H9 (cell line): ENCODE measurements around the gene SLC38A11. TPM values are rescaled to one million over a fixed set of nuclear protein-coding genes. Genes with fewer than 3 reads are reported as not detected.

Experiments
- DNase-seq: peaks from one replicate; pipeline ENCODE4 v3.0.0-alpha.2; 2017
- H2AFZ ChIP-seq: one replicate; pipeline ENCODE4 v1.6.1; 2013; ENCODE audit warnings: mild to moderate bottlenecking, low read length, control low read depth, moderate library complexity
- H2AK5ac ChIP-seq: 2 replicates; pipeline ENCODE4 v1.6.1; 2013; ENCODE audit warnings: low read length, control low read depth, mixed read lengths; ENCODE audit not compliant: insufficient read length
- H2BK120ac ChIP-seq: one replicate; pipeline ENCODE4 v1.6.1; 2013; ENCODE audit warnings: low read depth, mild to moderate bottlenecking, low read length, control low read depth, inconsistent platforms; ENCODE audit not compliant: poor library complexity, severe bottlenecking
- H2BK12ac ChIP-seq: 2 replicates; pipeline ENCODE4 v1.6.1; 2013; ENCODE audit warnings: low read length, control low read depth, mixed read lengths, low read depth; ENCODE audit not compliant: insufficient read length
- H2BK15ac ChIP-seq: 2 replicates; pipeline ENCODE4 v1.6.1; 2013; ENCODE audit warnings: low read depth, low read length, control low read depth
- H2BK20ac ChIP-seq: one replicate; pipeline ENCODE4 v1.6.1; 2013; ENCODE audit warnings: low read depth, mild to moderate bottlenecking, low read length, control low read depth, inconsistent platforms; ENCODE audit not compliant: poor library complexity, severe bottlenecking
- H2BK5ac ChIP-seq: 2 replicates; pipeline ENCODE4 v1.6.1; 2013; ENCODE audit warnings: low read length, control low read depth, mixed read lengths; ENCODE audit not compliant: insufficient read length
- H3K14ac ChIP-seq: 2 replicates; pipeline ENCODE4 v1.6.1; 2013; ENCODE audit warnings: low read length, control low read depth; ENCODE audit not compliant: insufficient read depth
- H3K18ac ChIP-seq: 2 replicates; pipeline ENCODE4 v1.6.1; 2013; ENCODE audit warnings: low read depth, mild to moderate bottlenecking, mixed read lengths, low read length, control low read depth; ENCODE audit not compliant: insufficient read length
- H3K23ac ChIP-seq: 2 replicates; pipeline ENCODE4 v1.6.1; 2013; ENCODE audit warnings: low read length, control low read depth, mixed read lengths, low read depth; ENCODE audit not compliant: insufficient read length
- H3K23me2 ChIP-seq: 2 replicates; pipeline ENCODE4 v1.6.1; 2013; ENCODE audit warnings: low read depth, mild to moderate bottlenecking, mixed read lengths, low read length, control low read depth; ENCODE audit not compliant: insufficient read length, poor library complexity, severe bottlenecking
- H3K27ac ChIP-seq: 2 replicates; pipeline ENCODE4 v1.5.1; 2013; ENCODE audit warnings: low read length, control low read depth, mixed read lengths, low read depth; ENCODE audit not compliant: insufficient read length
- H3K27me3 ChIP-seq: 2 replicates; pipeline ENCODE4 v1.6.1; 2013; ENCODE audit warnings: low read length, control low read depth, inconsistent platforms; ENCODE audit not compliant: insufficient read depth
- H3K4ac ChIP-seq: 2 replicates; pipeline ENCODE4 v1.6.1; 2013; ENCODE audit warnings: low read depth, mild to moderate bottlenecking, control low read depth, inconsistent platforms, low read length, moderate library complexity
- H3K4me1 ChIP-seq: 2 replicates; pipeline ENCODE4 v1.6.1; 2013; ENCODE audit warnings: low read length, control low read depth, inconsistent platforms; ENCODE audit not compliant: insufficient read depth
- H3K4me2 ChIP-seq: 2 replicates; pipeline ENCODE4 v1.6.1; 2013; ENCODE audit warnings: low read length, control low read depth, mixed read lengths; ENCODE audit not compliant: insufficient read length, insufficient read depth
- H3K56ac ChIP-seq: 2 replicates; pipeline ENCODE4 v1.6.1; 2013; ENCODE audit warnings: low read depth, mild to moderate bottlenecking, mixed read lengths, low read length, control low read depth; ENCODE audit not compliant: insufficient read length
- H3K79me1 ChIP-seq: 2 replicates; pipeline ENCODE4 v1.6.1; 2013; ENCODE audit warnings: low read depth, mild to moderate bottlenecking, moderate library complexity, low read length, control low read depth, inconsistent platforms; ENCODE audit not compliant: insufficient read depth, poor library complexity, severe bottlenecking
- H3K79me2 ChIP-seq: 2 replicates; pipeline ENCODE4 v1.6.1; 2013; ENCODE audit warnings: low read length, control low read depth, inconsistent platforms; ENCODE audit not compliant: insufficient read depth
- H3K9ac ChIP-seq: 2 replicates; pipeline ENCODE4 v1.6.1; 2013; ENCODE audit warnings: low read length, control low read depth, mixed read lengths; ENCODE audit not compliant: insufficient read length; ENCODE audit errors: extremely low read depth
- H3K9me3 ChIP-seq: one replicate; pipeline ENCODE4 v1.6.1; 2013; ENCODE audit warnings: low read depth, low read length, inconsistent platforms; ENCODE audit not compliant: control insufficient read depth
- H3T11ph ChIP-seq: one replicate; pipeline ENCODE4 v1.6.1; 2013; ENCODE audit warnings: mild to moderate bottlenecking, low read length, control low read depth, inconsistent platforms
- H4K20me1 ChIP-seq: one replicate; pipeline ENCODE4 v1.6.1; 2013; ENCODE audit not compliant: control insufficient read depth, insufficient read length, insufficient read depth
- H4K5ac ChIP-seq: 2 replicates; pipeline ENCODE4 v1.6.1; 2013; ENCODE audit warnings: low read depth, mild to moderate bottlenecking, mixed read lengths, low read length, control low read depth; ENCODE audit not compliant: insufficient read length
- H4K8ac ChIP-seq: replicated peaks from 2 replicates; pipeline ENCODE4 v1.6.1; 2013; ENCODE audit warnings: low read length, control low read depth, mixed read lengths, low read depth; ENCODE audit not compliant: insufficient read length
- H4K91ac ChIP-seq: 2 replicates; pipeline ENCODE4 v1.6.1; 2013; ENCODE audit warnings: low read depth, mild to moderate bottlenecking, moderate library complexity, mixed read lengths, low read length, control low read depth; ENCODE audit not compliant: insufficient read length
- H3K27ac Mint-ChIP-seq, 3 experiments: 2 replicates in 2 of 3; 3 replicates in 1 of 3; pipeline ENCODE4 v1.8.0; 2020 to 2021; ENCODE audit warnings: mixed read lengths in 3 of 3, mild to moderate bottlenecking in 1 of 3, moderate library complexity in 1 of 3
- H3K27me3 Mint-ChIP-seq: 2 replicates; pipeline ENCODE4 v1.8.0; 2021; ENCODE audit warnings: low read depth, mild to moderate bottlenecking, moderate library complexity, mixed read lengths
- H3K36me3 Mint-ChIP-seq, 3 experiments: 2 replicates in 2 of 3; 3 replicates in 1 of 3; pipeline ENCODE4 v1.8.0; 2020 to 2021; ENCODE audit warnings: low read depth in 3 of 3, mixed read lengths in 3 of 3; ENCODE audit not compliant: insufficient read depth in 1 of 3
- H3K4me1 Mint-ChIP-seq, 2 experiments: 2 replicates each; pipeline ENCODE4 v1.8.0; 2020; ENCODE audit warnings: mixed read lengths in 2 of 2
- H3K4me3 Mint-ChIP-seq, 2 experiments: 2 replicates in 1 of 2; 3 replicates in 1 of 2; pipeline ENCODE4 v1.8.0; 2020 to 2021; ENCODE audit warnings: mild to moderate bottlenecking in 2 of 2, mixed read lengths in 2 of 2, moderate library complexity in 1 of 2
- H3K9me3 Mint-ChIP-seq, 2 experiments: 2 replicates in 1 of 2; 3 replicates in 1 of 2; pipeline ENCODE4 v1.8.0; 2020; ENCODE audit warnings: mild to moderate bottlenecking in 2 of 2, mixed read lengths in 2 of 2, moderate library complexity in 1 of 2
- WGBS: extraction: QIAGEN DNeasy Blood & Tissue Kit; methylation state at CpG from one replicate; pipeline ENCODE4 v1.1.7; 2013; ENCODE audit warnings: missing lambda C conversion rate, low lambda C conversion rate, mixed read lengths; ENCODE audit not compliant: insufficient read length; ENCODE audit errors: extremely low coverage; 5-methylcytosine and 5-hydroxymethylcytosine counted together
- total RNA-seq: library from RNA; stranded (reverse); gene quantifications from 2 replicates; pipeline ENCODE4 v1.2.1, GENCODE V29; 2021
- TF ChIP-seq, protein P1 (sequence below): fragments of 200-600 bp; sonication (generic); conservative IDR thresholded peaks from 3 replicates; pipeline ENCODE4 v1.8.0; 2021; ENCODE audit warnings: antibody characterized with exemption, mild to moderate bottlenecking

The SLC38A11 gene
- total RNA-seq, 1 experiment from 2014 or later: not detected

DNA sequence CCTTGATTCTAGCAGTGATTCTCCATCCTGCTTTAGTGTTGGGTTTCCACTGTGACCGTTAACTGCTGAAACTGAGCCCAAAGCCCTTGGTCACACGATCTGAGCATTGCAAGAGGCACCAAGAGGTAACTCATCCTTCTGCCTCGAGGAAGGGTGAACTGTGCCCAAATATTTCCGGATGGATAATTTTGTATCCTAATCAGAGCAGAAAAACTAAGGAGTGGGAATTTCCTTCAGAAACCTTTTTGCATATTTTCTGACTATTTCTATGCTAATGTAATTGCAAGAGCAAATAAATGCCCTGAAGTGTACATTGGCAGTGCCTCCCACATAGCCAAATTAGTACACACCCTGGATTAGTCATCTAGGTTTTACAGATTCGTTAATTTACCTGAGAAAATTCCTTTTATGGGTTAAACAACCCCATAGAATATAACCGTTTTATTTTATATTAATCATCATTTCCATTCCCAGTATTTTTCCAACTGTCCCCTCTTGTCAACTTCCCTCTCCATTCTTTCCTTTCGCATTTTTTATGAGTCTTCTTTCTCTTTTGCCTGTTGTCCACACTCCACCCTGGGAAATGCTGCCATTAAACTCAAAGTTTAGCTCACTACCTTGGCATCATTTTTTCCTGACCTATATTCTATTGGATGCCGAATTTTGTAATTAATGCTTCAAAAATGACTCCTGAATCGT lies 82.0 kb downstream of the SLC38A11 start:
- Histone ChIP-seq H3K79me2 (no peaks in the 10 kb centered on the region), H2BK12ac (no peak overlapping the region), H3K27me3 (no peaks in the 10 kb centered on the region), H3K9ac (no peak overlapping the region), H2AK5ac (no peak overlapping the region), H2AFZ (no peak overlapping the region), H2BK15ac (no peak overlapping the region), H3K79me1 (no peaks in the 10 kb centered on the region), H3K4me1 (no peaks in the 10 kb centered on the region), H2BK5ac (no peak overlapping the region), H3K27ac (no peak overlapping the region), H2BK20ac (no peak overlapping the region), H4K5ac (no peak overlapping the region), H3K23ac (no peak overlapping the region), H4K8ac (no peak overlapping the region), H4K91ac (no peak overlapping the region), H4K20me1 (no peaks in the 10 kb centered on the region), H2BK120ac (no peak overlapping the region), H3K4me2 (no peak overlapping the region), H3T11ph (no peak overlapping the region), H3K4ac (no peak overlapping the region), H3K23me2 (no peaks in the 10 kb centered on the region), H3K18ac (no peak overlapping the region), H3K14ac (no peak overlapping the region), H3K9me3 (no peaks in the 10 kb centered on the region), H3K56ac (no peak overlapping the region)
- TF ChIP-seq, protein P1, sequence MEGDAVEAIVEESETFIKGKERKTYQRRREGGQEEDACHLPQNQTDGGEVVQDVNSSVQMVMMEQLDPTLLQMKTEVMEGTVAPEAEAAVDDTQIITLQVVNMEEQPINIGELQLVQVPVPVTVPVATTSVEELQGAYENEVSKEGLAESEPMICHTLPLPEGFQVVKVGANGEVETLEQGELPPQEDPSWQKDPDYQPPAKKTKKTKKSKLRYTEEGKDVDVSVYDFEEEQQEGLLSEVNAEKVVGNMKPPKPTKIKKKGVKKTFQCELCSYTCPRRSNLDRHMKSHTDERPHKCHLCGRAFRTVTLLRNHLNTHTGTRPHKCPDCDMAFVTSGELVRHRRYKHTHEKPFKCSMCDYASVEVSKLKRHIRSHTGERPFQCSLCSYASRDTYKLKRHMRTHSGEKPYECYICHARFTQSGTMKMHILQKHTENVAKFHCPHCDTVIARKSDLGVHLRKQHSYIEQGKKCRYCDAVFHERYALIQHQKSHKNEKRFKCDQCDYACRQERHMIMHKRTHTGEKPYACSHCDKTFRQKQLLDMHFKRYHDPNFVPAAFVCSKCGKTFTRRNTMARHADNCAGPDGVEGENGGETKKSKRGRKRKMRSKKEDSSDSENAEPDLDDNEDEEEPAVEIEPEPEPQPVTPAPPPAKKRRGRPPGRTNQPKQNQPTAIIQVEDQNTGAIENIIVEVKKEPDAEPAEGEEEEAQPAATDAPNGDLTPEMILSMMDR: no peak
- H3K36me3 Mint-ChIP-seq: no peaks in the 10 kb centered on the region
- H3K27me3 Mint-ChIP-seq: no peaks in the 10 kb centered on the region
- no peak for DNase-seq
- H3K9me3 Mint-ChIP-seq: no peaks in the 10 kb centered on the region; a peak in 1 of 5 replicates
- no peak overlapping the region for H3K4me3 Mint-ChIP-seq
- H3K4me1 Mint-ChIP-seq: peaks cover under 1 to 1% of the 10 kb centered on the region in 2 experiments
- no CpG with 5 or more reads among the region's 9 CpGs for WGBS
- H3K27ac Mint-ChIP-seq: no peak overlapping the region
